GM18511 (cell line): Measurements from ENCODE around the gene ABCA6.

ENCODE experiments used
- ATAC-seq: cut with Tn5 transposase; IDR thresholded peaks from one replicate; pipeline ENCODE4 v1.9.1; 2021; ENCODE audit warnings: mild to moderate bottlenecking, moderate library complexity; ENCODE audit not compliant: unreplicated experiment

ABCA6 gene

GRCh38 chr17:69143683-69144231 lies 2.1 kb upstream of the ABCA6 start:
- ATAC-seq = no peak

- ATAC-seq = no peak
Observed at GRCh38 chr17:69143151-69143550, 1.5 kb upstream of the ABCA6 start.

GRCh38 chr17:69142175-69142802 lies 594 bp upstream of the ABCA6 start:
- ATAC-seq = no peak

- no peak for ATAC-seq
Observed at GRCh38 chr17:69134112-69134511, 7.6 kb downstream of the ABCA6 start.

GRCh38 chr17:69130627-69131296 lies 10.9 kb downstream of the ABCA6 start:
- ATAC-seq = no peak

GRCh38 chr17:69123626-69124025 lies 18.1 kb downstream of the ABCA6 start:
- no peak for ATAC-seq

- no peak for ATAC-seq
Observed at GRCh38 chr17:69122065-69122464, 19.6 kb downstream of the ABCA6 start.

- ATAC-seq = peak; percentile 60
Observed at GRCh38 chr17:69117855-69118784, 23.6 kb downstream of the ABCA6 start.

- ATAC-seq = no peak
Observed at GRCh38 chr17:69111794-69112193, 29.9 kb downstream of the ABCA6 start.

- ATAC-seq = no peak
Observed at GRCh38 chr17:69105907-69106730, 35.6 kb downstream of the ABCA6 start.

- no peak for ATAC-seq
Observed at GRCh38 chr17:69103557-69104233, 38.0 kb downstream of the ABCA6 start.

GRCh38 chr17:69098625-69099024 lies 43.1 kb downstream of the ABCA6 start:
- no peak for ATAC-seq

GRCh38 chr17:69096541-69096940 lies 45.2 kb downstream of the ABCA6 start:
- ATAC-seq = no peak

GRCh38 chr17:69093995-69094394 lies 47.7 kb downstream of the ABCA6 start:
- no peak for ATAC-seq

- no peak for ATAC-seq
Observed at GRCh38 chr17:69093279-69093789, 48.4 kb downstream of the ABCA6 start.

- no peak for ATAC-seq
Observed at GRCh38 chr17:69090365-69090764, 51.3 kb downstream of the ABCA6 start.

GRCh38 chr17:69088643-69089200 lies 53.0 kb downstream of the ABCA6 start:
- no peak for ATAC-seq

- ATAC-seq = no peak
Observed at GRCh38 chr17:69086641-69087040, 55.1 kb downstream of the ABCA6 start.

GRCh38 chr17:69084911-69085310 lies 56.8 kb downstream of the ABCA6 start:
- no peak for ATAC-seq
